Tibial artery (tissue), 4 donors: ENCODE results near the gene AGAP1.
A peak's percentile ranks its signal among the peaks of the same experiment; 100 is the strongest.

Experiments
- DNase-seq, 2 donors: peaks; one replicate each; pipeline ENCODE4 v3.0.0-alpha.2; 2019
- H3K27ac ChIP-seq, 2 donors: fragments of 200-600 bp; sonication (generic) in 1 of 2; 1 replicate in 1 of 2; 2 replicates in 1 of 2; pipeline ENCODE4 v1.5.1; 2018 to 2019; ENCODE audit warnings: mild to moderate bottlenecking in 1 of 2
- H3K27me3 ChIP-seq, 2 donors: fragments of 200-600 bp; sonication (generic) in 1 of 2; one replicate each; pipeline versions ENCODE4 v1.5.1 to v1.6.0; 2016 to 2019
- H3K36me3 ChIP-seq, 3 donors: fragments of 200-600 bp; sonication (generic) in 2 of 3; one replicate each; pipeline ENCODE4 v1.5.1; 2016 to 2019; ENCODE audit warnings: mild to moderate bottlenecking in 2 of 3
- H3K4me1 ChIP-seq, 4 donors: fragments of 200-600 bp; sonication (generic) in 2 of 4; 1 replicate in 3 of 4; 2 replicates in 1 of 4; pipeline ENCODE4 v1.5.1; 2016 to 2019
- H3K4me3 ChIP-seq, 2 donors: fragments of 200-600 bp; sonication (generic) in 1 of 2; 1 replicate in 1 of 2; 2 replicates in 1 of 2; pipeline ENCODE4 v1.5.1; 2018 to 2019; ENCODE audit warnings: mild to moderate bottlenecking in 2 of 2
- H3K9me3 ChIP-seq, 3 donors: fragments of 200-600 bp; sonication (generic) in 1 of 3; one replicate each; pipeline ENCODE4 v1.5.1; 2016 to 2019
- CTCF ChIP-seq, 2 experiments: fragments of 200-600 bp in 1 of 2; fragments of 450-650 bp in 1 of 2; IDR thresholded peaks; one replicate each; pipeline ENCODE4 v1.5.1; 2017 to 2019; ENCODE audit warnings: antibody characterized with exemption in 2 of 2, mild to moderate bottlenecking in 1 of 2, moderate library complexity in 1 of 2
- intact Hi-C: fragments of 100-400 bp; cut with DNase I; formaldehyde crosslinking; loops from one replicate; pipeline ENCODE4 v1.15.0; 2023; ENCODE audit warnings: low total_unique reads

Gene AGAP1

GRCh38 chr2:235634435-235635158, 140.8 kb downstream of the AGAP1 start:
- intact Hi-C loops = no loop called here

GRCh38 chr2:235636546-235636945, 142.7 kb downstream of the AGAP1 start:
- H3K27ac ChIP-seq = no peak overlapping the region
- no peak for DNase-seq
- TF ChIP-seq CTCF (IDR thresholded peaks at IDR 0.05) = no peak
- H3K36me3 ChIP-seq = no peaks in the 10 kb centered on the region
- peaks cover 0 to 39% (median 27%) of the 10 kb centered on the region in 4 donors for H3K4me1 ChIP-seq
- intact Hi-C loops = no loop called here
- H3K4me3 ChIP-seq = no peak overlapping the region
- no peaks in the 10 kb centered on the region for H3K27me3 ChIP-seq
- H3K9me3 ChIP-seq = no peaks in the 10 kb centered on the region

More at GRCh38 chr2:235634435-235635158, 140.8 kb downstream of the AGAP1 start:
- no peaks in the 10 kb centered on the region for H3K36me3 ChIP-seq
- no peak overlapping the region for H3K27ac ChIP-seq
- H3K27me3 ChIP-seq = no peaks in the 10 kb centered on the region
- no peak overlapping the region for H3K4me3 ChIP-seq
- H3K9me3 ChIP-seq = no peaks in the 10 kb centered on the region
- peaks cover 0 to 21% (median 11%) of the 10 kb centered on the region in 4 donors for H3K4me1 ChIP-seq
- DNase-seq = no peak
- no peak for TF ChIP-seq CTCF (IDR thresholded peaks at IDR 0.05)

- peaks cover 0 to 47% (median 29%) of the 10 kb centered on the region in 4 donors for H3K4me1 ChIP-seq
- no peaks in the 10 kb centered on the region for H3K9me3 ChIP-seq
- TF ChIP-seq CTCF (IDR thresholded peaks at IDR 0.05) = no peak
- H3K27ac ChIP-seq = peak overlapping the region; percentile 78 to 84
- H3K27me3 ChIP-seq = no peaks in the 10 kb centered on the region
- no peaks in the 10 kb centered on the region for H3K36me3 ChIP-seq
- no peak overlapping the region for H3K4me3 ChIP-seq
- DNase-seq = no peak
- intact Hi-C loops = no loop called here
Observed at GRCh38 chr2:235637896-235638295, 144.1 kb downstream of the AGAP1 start.

- no peaks in the 10 kb centered on the region for H3K9me3 ChIP-seq
- DNase-seq = no peak
- peak overlapping the region; percentile 78 to 84 for H3K27ac ChIP-seq
- intact Hi-C loops = no loop called here
- H3K4me1 ChIP-seq = peaks cover 0 to 47% (median 29%) of the 10 kb centered on the region in 4 donors
- TF ChIP-seq CTCF (IDR thresholded peaks at IDR 0.05) = no peak
- H3K36me3 ChIP-seq = no peaks in the 10 kb centered on the region
- H3K4me3 ChIP-seq = peak overlapping the region in 1 of 2 donors; percentile 12
- H3K27me3 ChIP-seq = no peaks in the 10 kb centered on the region
Observed at GRCh38 chr2:235638541-235639427, 144.9 kb downstream of the AGAP1 start.

- H3K27ac ChIP-seq = peak overlapping the region; percentile 78 to 84
- TF ChIP-seq CTCF (IDR thresholded peaks at IDR 0.05) = no peak
- peaks cover 0 to 47% (median 29%) of the 10 kb centered on the region in 4 donors for H3K4me1 ChIP-seq
- no peaks in the 10 kb centered on the region for H3K27me3 ChIP-seq
- H3K36me3 ChIP-seq = no peaks in the 10 kb centered on the region
- DNase-seq = peak; percentile 93
- no peaks in the 10 kb centered on the region for H3K9me3 ChIP-seq
- intact Hi-C loops = no loop called here
- peak overlapping the region in 1 of 2 donors; percentile 12 for H3K4me3 ChIP-seq
Observed at GRCh38 chr2:235639428-235639773, 145.6 kb downstream of the AGAP1 start.
